HG03558 (cell line): Measurements from ENCODE around the gene ROPN1.
"Not testable (repeated sequence)": the region's sequence is repeated elsewhere in the genome, so short reads cannot be mapped to it uniquely, and the experiment has no call there.

ENCODE experiments used
- ATAC-seq: cut with Tn5 transposase; IDR thresholded peaks from one replicate; pipeline ENCODE4 v1.9.1; 2021; ENCODE audit warnings: moderate number of reproducible peaks; ENCODE audit not compliant: unreplicated experiment; ENCODE audit errors: extremely low read depth

The ROPN1 gene

DNA sequence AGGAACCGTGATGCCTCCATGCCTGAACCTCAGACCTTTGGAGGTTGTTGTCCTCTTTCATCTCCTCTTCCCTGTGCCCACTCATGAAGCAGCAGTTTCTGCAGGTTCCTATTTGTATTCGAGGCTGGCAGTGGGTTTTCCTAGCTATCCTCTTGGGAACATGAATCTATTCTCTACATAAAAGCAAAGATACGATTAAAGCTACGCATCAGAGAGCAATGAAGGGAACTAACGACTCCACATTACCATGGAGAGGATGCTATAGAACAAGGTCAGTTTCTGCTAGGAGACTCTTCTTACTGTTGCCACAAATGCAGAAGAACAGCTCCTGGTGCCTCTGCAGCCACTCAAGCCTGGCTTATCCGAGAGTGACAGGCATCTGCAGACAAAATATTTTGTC is 9.4 kb upstream of the ROPN1 start:
- not testable (repeated sequence) for ATAC-seq

GRCh38 chr3:123997543-123997942 is 5.6 kb upstream of the ROPN1 start:
- ATAC-seq = no peak

GRCh38 chr3:123993818-123994217 is 1.9 kb upstream of the ROPN1 start:
- no peak for ATAC-seq

DNA sequence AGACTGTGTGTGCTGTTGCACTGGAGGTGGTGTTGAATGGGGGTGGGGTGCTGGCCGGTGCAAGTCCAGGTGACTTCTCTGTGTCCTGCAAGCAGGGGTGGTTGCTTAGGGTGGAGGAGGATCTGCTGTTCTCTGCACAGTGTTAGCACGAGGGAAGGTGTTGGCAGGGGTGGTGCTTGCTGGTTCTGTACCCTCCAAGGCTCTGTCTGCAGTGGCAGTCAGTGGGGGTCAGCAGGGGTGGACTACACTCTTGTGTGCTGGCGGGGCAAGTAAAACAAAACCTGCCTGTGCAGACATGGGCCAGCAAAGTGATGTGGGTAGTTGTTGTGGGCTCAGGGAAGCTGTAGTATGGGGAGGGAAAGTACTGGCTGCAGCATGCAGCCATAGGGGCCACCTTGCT is 5.5 kb downstream of the ROPN1 start:
- ATAC-seq = no peak

GRCh38 chr3:123984957-123985356 is 7.0 kb downstream of the ROPN1 start:
- ATAC-seq = no peak

GRCh38 chr3:123984350-123984749 is 7.6 kb downstream of the ROPN1 start:
- no peak for ATAC-seq

GRCh38 chr3:123981317-123981716 is 10.6 kb downstream of the ROPN1 start:
- not testable (repeated sequence) for ATAC-seq

DNA sequence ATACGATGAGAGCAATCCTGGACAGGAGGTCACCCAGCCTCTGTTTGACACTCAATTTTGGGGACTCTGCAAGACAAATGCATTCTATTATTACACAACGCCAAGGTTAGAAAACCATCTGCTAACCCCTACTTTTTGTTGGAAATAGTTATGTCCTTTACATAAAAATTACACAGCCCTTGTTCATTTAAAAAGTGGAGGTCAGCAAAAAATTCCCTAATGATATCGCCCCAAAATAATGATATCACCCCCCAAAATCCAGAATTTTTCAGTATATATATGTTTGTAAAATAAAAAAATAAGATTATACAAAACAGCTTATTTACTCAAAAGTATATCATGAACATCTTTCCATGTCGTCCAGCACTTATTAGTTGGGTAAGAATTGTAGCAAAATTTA is 11.4 kb downstream of the ROPN1 start:
- ATAC-seq = no peak

DNA sequence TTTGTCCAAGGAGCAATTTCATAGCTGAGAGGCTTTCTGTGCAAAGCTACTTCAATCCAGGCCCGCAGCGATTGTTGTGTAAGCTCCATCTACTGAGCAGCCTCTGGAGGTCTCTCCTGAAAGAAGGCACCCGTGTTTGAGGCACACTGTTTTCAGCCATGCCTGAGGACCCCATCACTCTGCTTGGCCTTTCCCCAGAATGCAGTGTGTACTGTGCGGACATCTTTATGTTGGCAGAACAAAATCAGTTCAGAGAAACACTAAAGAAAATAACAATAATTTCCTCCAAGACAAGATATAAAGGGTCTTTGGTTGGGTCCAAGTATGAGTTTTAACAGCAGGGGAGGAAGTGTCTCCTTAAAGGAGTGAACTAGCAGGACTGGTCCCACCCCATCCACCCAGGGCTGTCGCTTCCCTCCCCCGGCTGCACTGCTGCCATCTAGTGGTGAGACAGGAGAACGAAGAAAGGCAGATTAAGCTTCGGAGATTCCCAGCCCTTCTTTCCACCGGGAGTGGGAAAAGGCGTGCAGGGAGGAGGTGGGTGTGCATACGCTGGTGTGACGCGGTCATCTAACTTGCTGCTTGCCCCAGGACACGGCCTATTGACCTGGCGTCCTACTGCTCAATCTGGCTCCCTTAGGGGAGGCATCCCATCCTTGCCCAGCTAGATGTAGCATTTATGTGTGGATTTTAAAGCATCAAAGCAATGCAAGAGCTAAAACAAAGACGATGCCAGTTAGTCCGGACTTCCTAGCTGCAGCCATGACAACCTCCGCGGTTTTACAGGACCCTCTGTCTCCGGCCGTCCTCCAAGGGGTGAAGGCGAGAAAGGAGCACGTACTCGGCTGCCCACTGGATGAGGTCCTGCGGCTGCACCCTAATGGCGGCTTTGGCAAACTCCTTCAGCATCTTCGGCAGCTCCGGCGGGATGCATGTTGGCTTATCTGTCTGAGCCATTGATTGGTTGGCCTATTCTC is 12.1 kb downstream of the ROPN1 start:
- not testable (repeated sequence) for ATAC-seq

- not testable (repeated sequence) for ATAC-seq
Observed at GRCh38 chr3:123976904-123977303, 15.0 kb downstream of the ROPN1 start.

DNA sequence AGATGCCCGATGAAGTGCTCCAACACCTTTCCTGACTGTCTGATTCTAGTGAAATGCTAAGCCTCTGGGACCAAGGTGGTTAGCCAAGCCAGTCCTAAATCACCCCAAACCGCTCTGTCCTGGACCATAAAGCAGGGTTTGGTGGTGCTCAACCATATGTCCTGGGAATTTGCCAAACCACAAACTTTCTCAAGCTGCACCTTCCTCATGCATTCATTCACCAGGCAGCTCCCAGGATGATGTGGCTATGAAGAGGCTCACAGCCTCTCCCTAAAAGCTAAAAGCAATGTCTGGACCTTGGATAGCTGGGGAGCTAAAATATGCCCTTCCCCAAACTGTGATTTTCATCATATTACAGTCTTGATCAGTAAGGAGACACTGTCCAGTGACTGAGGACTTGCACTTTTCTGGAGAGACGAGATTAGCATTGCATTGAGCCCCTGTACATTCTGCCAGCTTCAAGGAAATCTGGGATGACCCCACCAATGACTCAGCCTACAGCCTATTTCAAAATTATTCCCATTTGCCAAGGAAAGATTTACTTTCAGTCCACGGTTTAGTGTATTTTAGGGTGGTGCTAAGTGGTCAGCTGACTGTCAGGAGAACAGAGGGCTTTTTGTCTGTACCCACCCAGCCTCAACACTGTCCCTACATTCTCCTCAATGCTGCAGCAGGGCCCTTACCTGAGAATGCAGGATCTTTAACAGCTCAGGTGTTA is 15.6 kb downstream of the ROPN1 start:
- ATAC-seq = not testable (repeated sequence)

DNA sequence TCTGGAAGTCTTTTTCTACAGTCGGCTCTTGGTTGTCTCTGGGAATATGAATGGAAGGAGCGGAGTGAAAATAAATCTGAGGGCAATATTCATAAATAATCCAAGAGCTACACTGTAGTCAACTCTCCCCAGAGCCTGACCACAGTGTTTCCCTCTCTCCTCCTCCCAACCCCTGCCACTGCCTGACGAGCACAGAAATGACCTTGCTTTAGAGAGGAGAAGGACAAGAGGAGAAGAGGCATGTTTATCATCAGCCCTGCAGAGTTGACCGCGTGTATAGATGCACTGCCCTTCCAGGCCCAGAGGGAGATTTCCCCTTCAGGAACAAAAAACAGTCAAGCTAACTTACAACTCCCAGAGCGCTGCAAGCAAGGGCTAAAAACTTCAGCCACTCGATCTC is 16.9 kb downstream of the ROPN1 start:
- not testable (repeated sequence) for ATAC-seq

- no peak for ATAC-seq
Observed at GRCh38 chr3:123971406-123971805, 20.5 kb downstream of the ROPN1 start.

DNA sequence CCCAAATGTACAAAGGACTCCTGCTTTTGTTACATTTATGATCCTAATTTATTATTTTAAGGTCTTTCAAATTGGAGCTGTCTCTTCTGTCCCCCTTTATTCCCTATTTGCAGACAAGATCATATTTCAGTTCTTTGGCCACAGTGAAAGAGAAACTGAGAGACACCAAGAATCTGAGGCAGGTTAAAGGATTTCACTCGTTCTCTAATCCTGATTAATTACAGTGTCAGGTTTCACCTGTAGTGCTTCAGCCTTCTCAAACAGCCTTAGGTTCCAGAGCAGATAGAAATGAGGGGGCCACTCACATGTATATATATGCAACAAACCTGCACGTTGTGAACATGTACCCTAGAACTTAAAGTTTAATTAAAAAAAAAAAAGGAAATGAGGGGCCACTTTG is 24.7 kb downstream of the ROPN1 start:
- not testable (repeated sequence) for ATAC-seq

DNA sequence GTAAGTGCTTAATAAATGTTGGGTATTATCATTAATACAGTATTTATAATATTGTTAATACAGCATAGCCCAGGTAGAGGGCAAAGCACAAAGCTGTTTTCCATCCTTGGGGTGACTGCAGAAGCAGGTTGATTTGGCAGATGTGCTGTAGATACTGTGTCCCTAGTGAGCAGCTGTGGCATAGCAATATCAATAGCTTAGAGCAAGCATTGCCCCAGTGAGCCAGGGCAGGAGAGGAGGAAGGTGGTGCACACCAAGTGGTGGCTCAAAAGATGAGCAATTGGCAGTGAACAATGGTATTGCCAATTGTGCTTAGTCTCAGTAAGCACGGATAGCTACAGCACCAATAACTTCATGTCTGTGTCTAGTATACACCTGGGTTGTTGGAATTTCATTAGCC is 25.1 kb downstream of the ROPN1 start:
- ATAC-seq = not testable (repeated sequence)

GRCh38 chr3:123964793-123965192 is 27.1 kb downstream of the ROPN1 start:
- ATAC-seq = not testable (repeated sequence)

- no peak for ATAC-seq
Observed at GRCh38 chr3:123961508-123961856, 30.4 kb downstream of the ROPN1 start.

DNA sequence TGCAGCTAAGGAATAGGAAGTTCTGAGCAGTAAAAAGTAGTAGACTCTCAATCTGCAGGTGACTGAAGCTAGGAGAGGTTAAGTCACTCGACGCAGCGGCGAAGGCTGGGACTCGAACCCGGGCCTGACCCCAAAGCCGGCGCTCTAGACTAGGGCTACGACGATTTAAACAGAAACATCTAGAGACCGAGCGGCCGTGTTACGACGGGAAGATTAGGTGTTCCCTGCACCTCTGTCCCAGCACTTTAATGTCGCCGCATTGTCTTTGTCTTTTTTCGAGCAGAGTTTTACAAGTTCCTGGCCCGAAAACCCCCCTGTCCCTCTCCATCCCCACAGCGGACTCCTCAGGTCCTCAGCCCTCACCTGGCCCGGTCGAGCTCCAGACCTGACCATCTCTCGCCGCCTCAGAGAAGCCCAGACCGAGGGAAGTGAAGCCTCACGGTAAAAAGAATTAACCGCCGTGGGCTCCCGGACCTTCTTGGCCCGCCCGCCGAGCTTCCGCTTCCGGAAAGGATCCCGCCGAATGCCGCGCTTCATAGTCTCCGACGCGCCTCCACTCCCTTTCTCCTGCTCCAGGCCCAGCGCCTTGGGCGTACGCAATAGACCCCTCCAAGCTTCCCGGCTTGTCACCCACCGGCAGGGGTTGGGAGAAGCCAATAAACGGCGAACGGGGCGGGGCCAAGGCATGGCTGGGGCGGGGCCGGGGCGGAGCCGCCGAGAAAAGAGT is 31.0 kb downstream of the ROPN1 start, which contains the start of gene CCDC14:
TSS of gene CCDC14 (minus strand) at position 449 of the 727 bp plus-strand sequence. CDS start at position 393, 56 bp downstream.
- ATAC-seq = no peak

GRCh38 chr3:123953735-123954134 is 38.2 kb downstream of the ROPN1 start:
- no peak for ATAC-seq

DNA sequence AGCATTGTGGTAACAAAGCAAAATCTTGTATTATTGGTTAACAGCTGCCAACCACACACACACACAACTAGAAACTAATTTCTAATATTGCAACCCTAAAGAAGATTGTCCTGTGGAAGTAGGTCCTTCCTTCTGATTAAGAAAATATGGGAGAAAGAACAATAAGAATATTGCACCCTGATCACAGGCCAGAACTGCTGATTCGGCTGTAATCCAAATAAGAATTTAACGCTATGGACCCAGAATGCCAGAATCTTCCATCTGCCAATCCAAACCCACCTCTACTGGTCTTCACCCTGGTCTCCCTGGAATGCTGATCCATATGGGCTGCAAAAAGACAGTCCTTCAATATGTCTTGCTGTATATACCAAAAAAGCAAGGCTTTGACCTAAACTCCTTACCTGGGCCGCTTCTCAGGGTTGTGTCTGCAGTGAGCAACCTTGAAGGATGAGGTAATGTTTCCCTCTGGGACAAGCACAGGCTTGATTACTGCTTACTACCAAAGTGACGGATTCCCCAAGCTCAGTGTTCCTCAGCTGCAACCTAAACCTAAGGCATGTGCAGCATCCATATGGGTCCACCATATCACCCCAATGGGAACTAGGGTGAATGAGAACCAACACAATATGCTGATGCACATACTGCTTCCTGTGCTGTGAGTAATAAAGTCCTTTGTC is 38.9 kb downstream of the ROPN1 start:
- ATAC-seq = no peak
